GM18526 (cell line): ENCODE data around the gene CTXND1.

Experiments used
- POLR2A ChIP-seq: IDR thresholded peaks from 3 replicates; pipeline ENCODE4 v1.6.1; 2011; ENCODE audit not compliant: insufficient read length; ENCODE audit errors: extremely low read depth

CTXND1 gene

GRCh38 chr15:80179025-80179759 is 72.8 kb downstream of the CTXND1 start:
- TF ChIP-seq POLR2A: no peak

- TF ChIP-seq POLR2A: no peak
Measured at GRCh38 chr15:80177156-80177555, 74.9 kb downstream of the CTXND1 start.

GRCh38 chr15:80176443-80176842 is 75.6 kb downstream of the CTXND1 start:
- TF ChIP-seq POLR2A: no peak

GRCh38 chr15:80175436-80175835 is 76.6 kb downstream of the CTXND1 start:
- no peak for TF ChIP-seq POLR2A

- TF ChIP-seq POLR2A: no peak
Measured at GRCh38 chr15:80174017-80174746, 77.8 kb downstream of the CTXND1 start.

GRCh38 chr15:80173022-80173759 is 78.8 kb downstream of the CTXND1 start:
- TF ChIP-seq POLR2A: no peak

GRCh38 chr15:80172401-80172800 is 79.6 kb downstream of the CTXND1 start:
- no peak for TF ChIP-seq POLR2A

- no peak for TF ChIP-seq POLR2A
Measured at GRCh38 chr15:80171787-80172186, 80.2 kb downstream of the CTXND1 start.

GRCh38 chr15:80170596-80170995 is 81.4 kb downstream of the CTXND1 start:
- no peak for TF ChIP-seq POLR2A

- TF ChIP-seq POLR2A: no peak
Measured at GRCh38 chr15:80169768-80170357, 82.2 kb downstream of the CTXND1 start.

GRCh38 chr15:80168421-80168820 is 83.6 kb downstream of the CTXND1 start:
- no peak for TF ChIP-seq POLR2A

GRCh38 chr15:80167936-80168335 is 84.1 kb downstream of the CTXND1 start:
- no peak for TF ChIP-seq POLR2A

GRCh38 chr15:80163897-80164296 is 88.1 kb downstream of the CTXND1 start:
- TF ChIP-seq POLR2A: no peak

- no peak for TF ChIP-seq POLR2A
Measured at GRCh38 chr15:80163217-80163616, 88.8 kb downstream of the CTXND1 start.

GRCh38 chr15:80162059-80162554 is 89.9 kb downstream of the CTXND1 start:
- no peak for TF ChIP-seq POLR2A
